ENCODE results near the gene LBX2.
A peak's percentile ranks its signal among the peaks of the same experiment; 100 is the strongest.

Gene LBX2

GRCh38 chr2:74516650-74517049, 17.2 kb upstream of the LBX2 start:
- DNase-seq (ENCODE audit: low spot score): no peak
- in situ Hi-C loops (cut with MboI; ENCODE audit: low sequenced_read_pairs, unreplicated experiment): no loop called here

GRCh38 chr2:74515981-74516633, 16.7 kb upstream of the LBX2 start:
- no peak for TF ChIP-seq CTCF (IDR thresholded peaks at IDR 0.05; ENCODE audit: borderline replicate concordance, control extremely low read depth, extremely low read depth, insufficient read depth, missing control alignments)
- peak; percentile 93 for DNase-seq (ENCODE audit: low spot score)
- in situ Hi-C loops (cut with MboI; ENCODE audit: low sequenced_read_pairs, unreplicated experiment): no loop called here

More at GRCh38 chr2:74516650-74517049, 17.2 kb upstream of the LBX2 start:
- no peak for TF ChIP-seq CTCF (IDR thresholded peaks at IDR 0.05; ENCODE audit: borderline replicate concordance, control extremely low read depth, extremely low read depth, insufficient read depth, missing control alignments)

- TF ChIP-seq CTCF (IDR thresholded peaks at IDR 0.05; ENCODE audit: borderline replicate concordance, control extremely low read depth, extremely low read depth, insufficient read depth, missing control alignments): no peak
- in situ Hi-C loops (cut with MboI; ENCODE audit: low sequenced_read_pairs, unreplicated experiment): no loop called here
- DNase-seq (ENCODE audit: low spot score): no peak
Measured at GRCh38 chr2:74515271-74515980, 16.0 kb upstream of the LBX2 start.

- in situ Hi-C loops (cut with MboI; ENCODE audit: low sequenced_read_pairs, unreplicated experiment): no loop called here
- TF ChIP-seq CTCF (IDR thresholded peaks at IDR 0.05; ENCODE audit: borderline replicate concordance, control extremely low read depth, extremely low read depth, insufficient read depth, missing control alignments): no peak
- DNase-seq (ENCODE audit: low spot score): no peak
Measured at GRCh38 chr2:74514368-74515270, 15.2 kb upstream of the LBX2 start, which contains the start of gene TLX2. TLX2 (plus strand) TSS chr2:74514450; CDS start chr2:74514807, 357 bp downstream.

- DNase-seq (ENCODE audit: low spot score): no peak
- in situ Hi-C loops (cut with MboI; ENCODE audit: low sequenced_read_pairs, unreplicated experiment): no loop called here
- no peak for TF ChIP-seq CTCF (IDR thresholded peaks at IDR 0.05; ENCODE audit: borderline replicate concordance, control extremely low read depth, extremely low read depth, insufficient read depth, missing control alignments)
Measured at GRCh38 chr2:74513605-74514367, 14.4 kb upstream of the LBX2 start.
